Bladder microvascular endothelial cell (primary cell): ENCODE measurements around the gene GAL3ST1. TPM values are rescaled to one million over a fixed set of nuclear protein-coding genes. Genes with fewer than 3 reads are reported as not detected.

Experiments
- total RNA-seq: library from RNA; depleted of rRNA; stranded (reverse); fragments of >200 nt; gene quantifications from 2 replicates; pipeline ENCODE4 v1.2.3, GENCODE V29; 2014

GAL3ST1 gene, protein sequence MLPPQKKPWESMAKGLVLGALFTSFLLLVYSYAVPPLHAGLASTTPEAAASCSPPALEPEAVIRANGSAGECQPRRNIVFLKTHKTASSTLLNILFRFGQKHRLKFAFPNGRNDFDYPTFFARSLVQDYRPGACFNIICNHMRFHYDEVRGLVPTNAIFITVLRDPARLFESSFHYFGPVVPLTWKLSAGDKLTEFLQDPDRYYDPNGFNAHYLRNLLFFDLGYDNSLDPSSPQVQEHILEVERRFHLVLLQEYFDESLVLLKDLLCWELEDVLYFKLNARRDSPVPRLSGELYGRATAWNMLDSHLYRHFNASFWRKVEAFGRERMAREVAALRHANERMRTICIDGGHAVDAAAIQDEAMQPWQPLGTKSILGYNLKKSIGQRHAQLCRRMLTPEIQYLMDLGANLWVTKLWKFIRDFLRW
- total RNA-seq: not detected in 2 replicates

DNA sequence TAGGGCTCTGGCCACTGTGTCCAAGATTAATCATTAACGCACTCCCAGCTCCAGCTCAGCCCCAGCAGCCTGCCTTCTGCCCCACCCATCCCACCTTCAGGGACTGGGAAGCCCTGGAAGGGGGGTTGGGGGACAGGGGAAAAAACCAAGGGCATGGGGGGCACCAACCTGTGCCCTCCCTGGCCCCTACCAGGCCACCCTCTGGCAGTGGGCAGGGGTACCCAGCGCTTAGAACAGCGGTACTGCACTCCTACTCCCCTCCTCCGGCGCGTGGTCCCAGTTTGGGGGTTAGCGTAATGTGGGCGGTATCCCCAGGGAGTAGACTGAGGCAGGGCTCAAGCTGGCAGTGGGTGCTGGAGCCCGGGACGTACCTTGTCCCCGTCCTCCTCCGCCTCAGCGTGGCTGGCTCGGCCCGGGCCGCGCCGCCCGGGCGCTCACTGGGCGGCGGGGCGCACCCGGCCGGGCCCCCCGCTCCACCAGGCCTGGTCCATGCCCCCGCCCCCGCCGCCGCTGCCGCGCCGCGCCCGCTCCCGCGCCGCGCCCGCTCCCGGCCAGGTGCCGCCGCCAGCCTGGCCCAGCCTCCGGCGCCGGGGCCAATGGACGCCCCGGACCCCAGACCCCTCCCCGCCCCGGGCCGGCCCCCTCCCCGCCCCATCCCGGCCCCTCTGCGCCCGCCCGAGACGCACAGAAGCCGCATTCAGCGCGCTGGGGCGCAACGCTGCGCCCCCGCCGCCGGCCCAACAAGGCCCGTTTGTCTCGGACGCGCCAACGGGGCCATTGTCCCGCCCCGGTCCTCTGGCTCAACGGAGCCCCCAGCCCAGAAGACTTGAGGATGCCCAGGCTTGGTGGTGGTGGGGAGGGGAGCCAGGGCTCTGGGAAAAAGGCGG is at the start of gene GAL3ST1:
Gene GAL3ST1 (minus strand): TSS at position 571 of the 887 bp plus-strand sequence. CDS start 17,273 bp downstream, outside the sequence.

GRCh38 chr22:30606455-30607299 is 32.2 kb upstream of the GAL3ST1 start, which contains the start of gene TCN2:
TCN2 (plus strand) TSS chr22:30607174; CDS start chr22:30607332, 158 bp downstream.

DNA sequence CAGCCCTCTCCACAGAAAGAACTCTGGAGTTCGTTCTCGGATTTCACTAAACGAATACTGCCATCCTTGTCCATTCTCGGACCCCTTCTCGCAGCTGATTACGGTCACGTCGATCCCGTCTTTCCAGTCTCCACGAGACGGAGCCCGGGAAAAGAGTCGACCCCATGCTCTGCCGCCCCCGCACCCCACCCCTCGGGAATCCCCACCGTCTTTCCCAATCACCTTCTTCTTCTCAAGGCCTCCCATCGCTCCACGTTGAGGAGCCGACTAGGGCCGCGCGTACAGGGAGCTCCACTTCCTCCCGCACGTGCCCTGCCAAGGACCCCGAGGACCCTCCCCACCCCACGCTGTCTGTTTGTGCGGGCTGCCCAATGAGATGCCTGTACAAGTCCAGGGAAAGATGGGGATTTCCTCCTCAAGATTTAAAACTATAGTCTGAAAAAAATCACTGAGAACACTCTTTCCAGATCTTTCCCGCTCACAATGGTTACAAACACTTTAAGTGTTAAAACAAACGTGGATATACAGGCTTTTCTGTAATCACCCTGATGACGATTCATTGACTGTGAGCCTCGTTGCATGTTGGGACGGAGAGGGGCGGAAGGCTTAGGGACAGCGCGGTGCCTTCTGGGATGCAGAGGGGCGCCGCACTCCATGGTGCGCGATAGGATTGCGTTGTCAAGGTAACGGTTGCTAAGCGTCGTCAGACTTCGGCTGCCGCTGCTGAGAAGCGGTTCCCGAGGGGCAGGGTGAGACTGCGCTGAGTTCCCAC is 17.3 kb upstream of the GAL3ST1 start, which contains the start of gene PES1:
Gene PES1 (minus strand): TSS at position 323 of the 772 bp plus-strand sequence. CDS start 77 bp downstream, at position 246.

DNA sequence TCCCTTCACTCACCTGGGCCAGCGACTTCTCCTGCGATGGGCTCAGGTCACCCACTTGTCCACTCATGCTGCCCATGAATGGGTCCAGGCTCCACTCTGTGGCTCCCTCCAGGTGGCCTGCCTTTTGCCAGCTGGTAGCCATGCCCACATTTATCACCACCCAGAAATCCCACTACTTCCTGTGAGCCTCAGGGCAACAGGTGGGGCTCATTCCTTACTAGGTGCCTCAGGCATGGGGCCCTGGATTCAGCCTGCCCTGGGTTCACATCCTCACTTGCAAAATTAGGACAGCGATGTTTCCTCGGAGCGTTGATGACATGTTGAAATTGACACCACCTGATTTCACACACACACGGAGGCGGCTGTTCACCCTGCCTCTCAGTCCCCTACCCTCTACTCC is 27.8 kb downstream of the GAL3ST1 start, which contains the start of gene SEC14L6:
Gene SEC14L6 (minus strand): TSS at position 126 of the 400 bp plus-strand sequence. CDS start 59 bp downstream, at position 67.

Other genes with a start within 250 kb of the GAL3ST1 start
- gene TBC1D10A, start 247.7 kb downstream of the GAL3ST1 start, total RNA-seq: 6.2 and 10.8 TPM in 2 replicates
- 16.8 and 33.2 TPM in 2 replicates for gene SF3A1, start 217.8 kb downstream of the GAL3ST1 start, total RNA-seq
- gene CCDC157, start 217.7 kb downstream of the GAL3ST1 start, total RNA-seq: 0.81 and 1.1 TPM in 2 replicates
- gene RNF215, start 187.3 kb downstream of the GAL3ST1 start, total RNA-seq: 13.8 and 22.3 TPM in 2 replicates
- gene SEC14L2, start 177.6 kb downstream of the GAL3ST1 start, total RNA-seq: 6.2 and 9.6 TPM in 2 replicates
- 24.1 and 35.5 TPM in 2 replicates for gene MTFP1, start 148.9 kb downstream of the GAL3ST1 start, total RNA-seq
- not detected in 2 replicates for gene SEC14L3, start 102.6 kb downstream of the GAL3ST1 start, total RNA-seq
- 0.06 TPM in 1 of 2 replicates, not detected in the other for gene SEC14L4, start 69.0 kb downstream of the GAL3ST1 start, total RNA-seq
- gene SEC14L6, start 27.9 kb downstream of the GAL3ST1 start, total RNA-seq: 0.13 TPM in 1 of 2 replicates, not detected in the other
- 58.1 and 94.7 TPM in 2 replicates for gene PES1, start 17.2 kb upstream of the GAL3ST1 start, total RNA-seq
- 25.6 and 65.6 TPM in 2 replicates for gene TCN2, start 32.5 kb upstream of the GAL3ST1 start, total RNA-seq
- gene SLC35E4, start 61.1 kb upstream of the GAL3ST1 start, total RNA-seq: 13.1 and 21.0 TPM in 2 replicates
- gene DUSP18, start 93.2 kb upstream of the GAL3ST1 start, total RNA-seq: 8.4 and 15.5 TPM in 2 replicates
- gene OSBP2, start 120.2 kb upstream of the GAL3ST1 start, total RNA-seq: 3.9 and 22.5 TPM in 2 replicates